DND-41 (cell line): ENCODE measurements around the gene TOP3B.

Source experiments
- EZH2 ChIP-seq: IDR thresholded peaks from 3 replicates; pipeline ENCODE4 v1.6.1; 2012; ENCODE audit warnings: borderline replicate concordance, low read depth, mild to moderate bottlenecking, moderate library complexity, low read length, inconsistent platforms; ENCODE audit not compliant: severe bottlenecking
- TF ChIP-seq, protein P1 (sequence below): IDR thresholded peaks from 2 replicates; pipeline ENCODE4 v1.5.1; 2012; ENCODE audit warnings: borderline replicate concordance, low read length, moderate library complexity, mild to moderate bottlenecking; ENCODE audit not compliant: poor library complexity, severe bottlenecking; ENCODE audit errors: extremely low read depth

DNA sequence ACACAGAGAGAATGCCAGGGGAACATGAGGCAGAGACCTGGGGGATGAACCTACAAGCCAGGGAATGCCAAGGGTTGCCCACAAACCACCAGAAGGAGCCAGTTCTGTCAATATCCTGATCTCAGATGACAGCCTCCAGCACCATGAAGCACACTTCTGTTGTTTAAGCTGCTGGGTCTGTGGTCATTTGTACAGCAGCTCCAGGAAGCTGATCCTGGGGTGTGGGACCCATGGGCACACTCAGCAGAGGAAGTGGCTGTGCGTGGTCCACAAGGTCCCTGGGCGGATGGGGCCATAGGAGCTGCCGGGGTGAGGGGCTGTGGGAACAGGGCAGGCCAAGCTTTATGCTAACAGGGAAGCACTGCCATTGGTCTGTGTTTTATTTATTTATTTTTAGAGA lies 42.1 kb downstream of the TOP3B start:
- TF ChIP-seq EZH2 = no peak
- TF ChIP-seq, protein P1, sequence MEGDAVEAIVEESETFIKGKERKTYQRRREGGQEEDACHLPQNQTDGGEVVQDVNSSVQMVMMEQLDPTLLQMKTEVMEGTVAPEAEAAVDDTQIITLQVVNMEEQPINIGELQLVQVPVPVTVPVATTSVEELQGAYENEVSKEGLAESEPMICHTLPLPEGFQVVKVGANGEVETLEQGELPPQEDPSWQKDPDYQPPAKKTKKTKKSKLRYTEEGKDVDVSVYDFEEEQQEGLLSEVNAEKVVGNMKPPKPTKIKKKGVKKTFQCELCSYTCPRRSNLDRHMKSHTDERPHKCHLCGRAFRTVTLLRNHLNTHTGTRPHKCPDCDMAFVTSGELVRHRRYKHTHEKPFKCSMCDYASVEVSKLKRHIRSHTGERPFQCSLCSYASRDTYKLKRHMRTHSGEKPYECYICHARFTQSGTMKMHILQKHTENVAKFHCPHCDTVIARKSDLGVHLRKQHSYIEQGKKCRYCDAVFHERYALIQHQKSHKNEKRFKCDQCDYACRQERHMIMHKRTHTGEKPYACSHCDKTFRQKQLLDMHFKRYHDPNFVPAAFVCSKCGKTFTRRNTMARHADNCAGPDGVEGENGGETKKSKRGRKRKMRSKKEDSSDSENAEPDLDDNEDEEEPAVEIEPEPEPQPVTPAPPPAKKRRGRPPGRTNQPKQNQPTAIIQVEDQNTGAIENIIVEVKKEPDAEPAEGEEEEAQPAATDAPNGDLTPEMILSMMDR = no peak
